Mucosa of descending colon (tissue), 3 donors: Measurements from ENCODE around the gene PLXDC2. TPM values are rescaled to one million over a fixed set of nuclear protein-coding genes. Genes with fewer than 3 reads are reported as not detected.

ENCODE experiments used
- ATAC-seq: fragments of 200-7000 bp; cut with Tn5 transposase; one replicate; pipeline ENCODE4 v1.9.1; 2020; ENCODE audit warnings: mild to moderate bottlenecking, moderate library complexity
- DNase-seq, 3 donors: peaks; one replicate each; pipeline ENCODE4 v3.0.0-alpha.2; 2020
- H3K36me3 ChIP-seq: fragments of 200-600 bp; one replicate; pipeline ENCODE4 v1.8.0; 2021; ENCODE audit warnings: low read depth, mild to moderate bottlenecking
- H3K4me1 ChIP-seq: fragments of 200-600 bp; one replicate; pipeline ENCODE4 v1.8.0; 2021; ENCODE audit warnings: low read depth, mild to moderate bottlenecking
- H3K4me3 ChIP-seq: fragments of 200-600 bp; one replicate; pipeline ENCODE4 v1.8.0; 2021; ENCODE audit warnings: mild to moderate bottlenecking
- H3K9me3 ChIP-seq: fragments of 200-600 bp; one replicate; pipeline ENCODE4 v1.8.0; 2021; ENCODE audit warnings: mild to moderate bottlenecking
- CTCF ChIP-seq: fragments of 200-600 bp; IDR thresholded peaks from one replicate; pipeline ENCODE4 v1.8.0; 2022; ENCODE audit warnings: antibody characterized with exemption, mild to moderate bottlenecking
- intact Hi-C, 2 donors: fragments of 100-400 bp; cut with DNase I in 1 of 2; cut with micrococcal nuclease in 1 of 2; formaldehyde crosslinking; loops; one replicate each; pipeline versions ENCODE4 v1.11.0 to v1.11.1; 2022; cut with DNase I, micrococcal nuclease
- total RNA-seq, 3 donors: library from RNA; stranded (reverse); fragmentation: NEBNext Ultra II Directional in 2 of 3; extraction: Animal tissue kit (Norgen Biotek cat#: 25700) in 2 of 3; gene quantifications; one replicate each; pipeline versions ENCODE4 v1.2.1 to v1.2.4, GENCODE V29; 2021 to 2023
- donor health status: DM: no; HTN: no; CAD: no; lungs with moderate emphysema.
- donor health status: DM: no; HTN: no; CAD: no.
- donor health status: DM: no; HTN: yes; CAD: no.

PLXDC2 gene
- total RNA-seq, 3 donors from 2014 or later, result 19.9 to 31.6 (median 30.3) TPM

- ATAC-seq, result no peak
- no peak for DNase-seq
- no peaks in the 10 kb centered on the region for H3K4me1 ChIP-seq
- H3K9me3 ChIP-seq, result no peaks in the 10 kb centered on the region
- TF ChIP-seq CTCF, result no peak
- no peak overlapping the region for H3K4me3 ChIP-seq
- intact Hi-C loops, result no loop called here
- H3K36me3 ChIP-seq, result no peaks in the 10 kb centered on the region
Observed at GRCh38 chr10:19966751-19967150, 150.5 kb downstream of the PLXDC2 start.

- DNase-seq, result no peak
Observed at GRCh38 chr10:19967981-19968380, 151.7 kb downstream of the PLXDC2 start.

GRCh38 chr10:19968745-19969144 lies 152.5 kb downstream of the PLXDC2 start:
- DNase-seq, result no peak
- TF ChIP-seq CTCF, result no peak
- Histone ChIP-seq H3K4me1 (no peaks in the 10 kb centered on the region), H3K4me3 (no peak overlapping the region), H3K9me3 (no peaks in the 10 kb centered on the region), H3K36me3 (no peaks in the 10 kb centered on the region)
- ATAC-seq, result no peak
- intact Hi-C loops, result no loop called here

More at GRCh38 chr10:19967981-19968380, 151.7 kb downstream of the PLXDC2 start:
- intact Hi-C loops, result no loop called here
- Histone ChIP-seq H3K4me1 (no peaks in the 10 kb centered on the region), H3K36me3 (no peaks in the 10 kb centered on the region), H3K4me3 (no peak overlapping the region), H3K9me3 (no peaks in the 10 kb centered on the region)
- no peak for ATAC-seq
- TF ChIP-seq CTCF, result no peak

- no peaks in the 10 kb centered on the region for H3K4me1 ChIP-seq
- H3K36me3 ChIP-seq, result no peaks in the 10 kb centered on the region
- H3K4me3 ChIP-seq, result no peak overlapping the region
- ATAC-seq (no peak), DNase-seq (no peak)
- H3K9me3 ChIP-seq, result no peaks in the 10 kb centered on the region
- TF ChIP-seq CTCF, result no peak
- intact Hi-C loops, result no loop called here
Observed at GRCh38 chr10:19970256-19970655, 154.0 kb downstream of the PLXDC2 start.

GRCh38 chr10:19970717-19971116 lies 154.5 kb downstream of the PLXDC2 start:
- Histone ChIP-seq H3K36me3 (no peaks in the 10 kb centered on the region), H3K4me1 (no peaks in the 10 kb centered on the region), H3K4me3 (no peak overlapping the region), H3K9me3 (no peaks in the 10 kb centered on the region)
- ATAC-seq (no peak), DNase-seq (no peak)
- intact Hi-C loops, result no loop called here
- TF ChIP-seq CTCF, result no peak
